NB4 (cell line): Measurements from ENCODE around the gene KLK12.

Experiments used
- DNase-seq: peaks from one replicate; pipeline ENCODE4 v3.0.0; 2010; ENCODE audit warnings: low read depth
- H3K4me3 ChIP-seq: one replicate; pipeline ENCODE4 v1.5.1; 2011; ENCODE audit warnings: mild to moderate bottlenecking, low read depth, low read length, moderate library complexity
- CTCF ChIP-seq: IDR thresholded peaks from one replicate; pipeline ENCODE4 v1.5.1; 2012; ENCODE audit warnings: low read depth, low read length
- MAX ChIP-seq: IDR thresholded peaks from 2 replicates; pipeline ENCODE4 v1.6.1; 2011; ENCODE audit warnings: low read depth, low read length
- MYC ChIP-seq: IDR thresholded peaks from 2 replicates; pipeline ENCODE4 v1.6.1; 2011; ENCODE audit warnings: low read depth, low read length
- POLR2A ChIP-seq: IDR thresholded peaks from 2 replicates; pipeline ENCODE4 v1.6.1; 2011; ENCODE audit warnings: mild to moderate bottlenecking; ENCODE audit not compliant: insufficient read length; ENCODE audit errors: extremely low read depth

KLK12 gene

GRCh38 chr19:51006406-51006805 is 28.4 kb downstream of the KLK12 start:
- no peak for DNase-seq
- TF ChIP-seq CTCF: no peak
- TF ChIP-seq POLR2A: no peak
- no peak for TF ChIP-seq MYC
- no peak for TF ChIP-seq MAX

GRCh38 chr19:51005248-51005647 is 29.6 kb downstream of the KLK12 start:
- TF ChIP-seq MYC (no peak), CTCF (no peak), MAX (no peak), POLR2A (no peak)
- no peak overlapping the region for H3K4me3 ChIP-seq
- no peak for DNase-seq

More at GRCh38 chr19:51006406-51006805, 28.4 kb downstream of the KLK12 start:
- no peak overlapping the region for H3K4me3 ChIP-seq

GRCh38 chr19:51003316-51003715 is 31.5 kb downstream of the KLK12 start:
- DNase-seq: no peak
- no peak overlapping the region for H3K4me3 ChIP-seq
- TF ChIP-seq CTCF: no peak
- no peak for TF ChIP-seq MAX
- no peak for TF ChIP-seq POLR2A
- no peak for TF ChIP-seq MYC

GRCh38 chr19:51002542-51003311 is 32.1 kb downstream of the KLK12 start:
- no peak overlapping the region for H3K4me3 ChIP-seq
- TF ChIP-seq MAX: no peak
- no peak for TF ChIP-seq CTCF
- TF ChIP-seq POLR2A: no peak
- TF ChIP-seq MYC: no peak
- DNase-seq: peak; percentile 25

GRCh38 chr19:51002089-51002532 is 32.7 kb downstream of the KLK12 start:
- DNase-seq: no peak
- H3K4me3 ChIP-seq: no peak overlapping the region
- TF ChIP-seq MAX (no peak), MYC (no peak), CTCF (no peak), POLR2A (no peak)
